Measurements from ENCODE around the gene SV2C. TPM values are rescaled to one million over a fixed set of nuclear protein-coding genes. Genes with fewer than 3 reads are reported as not detected.
"Not testable (repeated sequence)": the region's sequence is repeated elsewhere in the genome, so short reads cannot be mapped to it uniquely, and the experiment has no call there.

Gene SV2C
- total and polyA plus RNA-seq, 5 experiments from 2014 or later: not detected

- H3K4me1 Mint-ChIP-seq: peaks cover 33 to 66% (median 53%) of the 10 kb centered on the region in 4 donors
- peaks cover 0 to 2% (median 0%) of the 10 kb centered on the region in 3 donors for H3K36me3 Mint-ChIP-seq
- no peaks in the 10 kb centered on the region for H3K27me3 Mint-ChIP-seq
Measured at GRCh38 chr5:76331126-76331525, 247.9 kb downstream of the SV2C start.

DNA sequence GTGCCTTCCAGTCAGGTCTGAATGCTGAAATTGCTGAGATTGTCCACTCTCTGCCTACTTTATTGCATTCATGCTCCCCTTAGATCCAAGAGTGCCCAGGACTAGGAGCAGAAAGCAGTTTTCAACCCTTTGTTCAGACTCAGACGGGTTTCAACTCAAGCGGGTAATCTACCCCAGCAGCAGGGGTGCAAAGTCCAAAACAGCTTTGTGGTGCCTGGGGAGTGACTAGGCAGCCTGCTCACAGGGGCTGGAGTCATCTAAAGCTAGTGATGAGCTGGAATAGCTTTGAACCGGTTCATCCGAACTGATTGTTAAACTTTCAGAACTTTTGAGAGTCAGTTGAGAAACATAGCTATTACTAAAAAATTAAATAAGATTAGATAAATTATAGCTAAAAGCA lies 248.9 kb downstream of the SV2C start:
- POLR2A ChIA-PET: interaction anchor here (1.1 to 1.7 kb wide), 4 partner anchors 14 to 71 kb away, joined by 3 to 5 read pairs (median 4); partner anchors contain the start of gene IQGAP2
- Mint-ChIP-seq H3K36me3 (peaks cover 0 to 2% (median 0%) of the 10 kb centered on the region in 3 donors), H3K4me3 (no peak overlapping the region), H3K27me3 (no peaks in the 10 kb centered on the region), H3K9me3 (no peaks in the 10 kb centered on the region), H3K4me1 (peaks cover 26 to 57% (median 43%) of the 10 kb centered on the region in 4 donors), H3K27ac (peak overlapping the region in 6 of 10 donors; percentile 22 to 83 (median 48))
- ATAC-seq (no peak), DNase-seq (no peak)

More at GRCh38 chr5:76331126-76331525, 247.9 kb downstream of the SV2C start:
- peak overlapping the region in 9 of 10 donors; percentile 24 to 83 (median 79) for H3K27ac Mint-ChIP-seq
- no peaks in the 10 kb centered on the region for H3K9me3 Mint-ChIP-seq
- ATAC-seq (peak; percentile 70 to 82), DNase-seq (peak in 5 of 10 donors; percentile 6 to 45 (median 15))
- POLR2A ChIA-PET: interaction anchor here (0.9 to 1.7 kb wide), 4 partner anchors 15 to 70 kb away, joined by 3 to 5 read pairs (median 4); no protein-coding TSS in a partner anchor
- peak overlapping the region in 9 of 10 donors; percentile 46 to 71 (median 60) for H3K4me3 Mint-ChIP-seq

DNA sequence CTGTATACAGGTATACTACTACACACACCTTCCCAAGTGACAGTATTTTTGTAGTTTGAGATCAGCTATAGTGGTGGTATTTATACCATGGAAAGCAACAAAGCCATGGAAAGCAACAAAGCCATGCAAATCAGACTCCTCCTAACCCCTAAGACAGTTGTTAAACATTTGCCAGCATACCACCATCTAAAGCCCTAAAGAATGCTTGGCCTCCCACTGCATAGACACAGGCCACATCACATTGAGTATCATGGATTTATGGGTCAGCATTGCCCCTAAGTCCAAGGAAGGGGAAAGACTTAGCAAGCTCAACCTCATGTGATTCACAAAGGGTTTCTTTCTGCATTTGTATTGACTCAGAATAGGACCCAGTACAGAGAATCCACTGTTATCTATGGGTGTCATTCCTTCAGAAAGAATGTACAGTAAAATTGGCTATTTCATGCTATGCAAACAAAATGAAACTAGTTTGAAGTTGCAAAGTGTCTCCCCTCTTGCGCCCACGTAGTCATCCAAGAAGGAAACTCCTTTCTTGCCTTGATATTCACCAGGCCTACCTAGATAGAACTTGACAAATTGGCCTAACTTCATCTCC lies 249.5 kb downstream of the SV2C start:
- POLR2A ChIA-PET: interaction anchor here (1.4 kb wide), 1 partner anchor 71 kb away, joined by 4 read pairs; the partner anchor contains the start of gene IQGAP2
- peaks cover 0 to 2% (median 0%) of the 10 kb centered on the region in 3 donors for H3K36me3 Mint-ChIP-seq
- ATAC-seq (no peak), DNase-seq (no peak)
- H3K9me3 Mint-ChIP-seq: no peaks in the 10 kb centered on the region
- H3K4me1 Mint-ChIP-seq: peaks cover 25 to 57% (median 42%) of the 10 kb centered on the region in 4 donors
- no peaks in the 10 kb centered on the region for H3K27me3 Mint-ChIP-seq
- no peak overlapping the region for H3K4me3 Mint-ChIP-seq
- peak overlapping the region in 5 of 10 donors; percentile 2 to 76 (median 46) for H3K27ac Mint-ChIP-seq

DNA sequence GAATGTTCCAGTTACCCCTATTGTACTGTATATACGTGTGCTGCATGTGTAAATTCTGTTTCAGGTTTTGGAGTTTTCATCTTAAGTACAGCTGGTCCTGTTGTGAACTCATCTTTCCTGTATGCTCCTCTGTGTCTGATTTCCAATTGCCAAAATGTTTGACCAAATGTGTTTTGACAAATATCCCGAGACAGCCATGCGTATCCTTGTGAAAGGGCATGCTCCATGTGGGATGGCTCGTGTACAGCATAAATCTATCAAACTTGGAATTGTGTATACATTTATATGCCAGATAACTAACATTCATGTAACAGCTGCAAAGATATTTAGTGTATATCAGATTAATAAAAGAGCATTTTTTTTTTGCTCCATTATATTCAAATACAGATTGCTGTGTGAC lies 250.4 kb downstream of the SV2C start:
- Mint-ChIP-seq H3K27me3 (no peaks in the 10 kb centered on the region), H3K36me3 (peaks cover 0 to 2% (median 0%) of the 10 kb centered on the region in 3 donors), H3K4me3 (no peak overlapping the region), H3K9me3 (no peaks in the 10 kb centered on the region), H3K4me1 (peaks cover 20 to 57% (median 41%) of the 10 kb centered on the region in 4 donors), H3K27ac (peak overlapping the region in 2 of 10 donors; percentile 2 to 65)
- no peak for ATAC-seq
- no peak for DNase-seq
- POLR2A ChIA-PET: no interaction called here

- H3K9me3 Mint-ChIP-seq: no peaks in the 10 kb centered on the region
- no peak for DNase-seq
- no peaks in the 10 kb centered on the region for H3K27me3 Mint-ChIP-seq
- H3K4me3 Mint-ChIP-seq: no peak overlapping the region
- H3K27ac Mint-ChIP-seq: no peak overlapping the region
- peaks cover 0 to 2% (median 0%) of the 10 kb centered on the region in 3 donors for H3K36me3 Mint-ChIP-seq
- H3K4me1 Mint-ChIP-seq: peaks cover 18 to 51% (median 40%) of the 10 kb centered on the region in 4 donors
- no peak for ATAC-seq
- POLR2A ChIA-PET: interaction anchor here (0.7 to 1.0 kb wide), 2 partner anchors 8 to 189 kb away, joined by 4 to 6 read pairs; no protein-coding TSS in a partner anchor
Measured at GRCh38 chr5:76334574-76334973, 251.4 kb downstream of the SV2C start.

DNA sequence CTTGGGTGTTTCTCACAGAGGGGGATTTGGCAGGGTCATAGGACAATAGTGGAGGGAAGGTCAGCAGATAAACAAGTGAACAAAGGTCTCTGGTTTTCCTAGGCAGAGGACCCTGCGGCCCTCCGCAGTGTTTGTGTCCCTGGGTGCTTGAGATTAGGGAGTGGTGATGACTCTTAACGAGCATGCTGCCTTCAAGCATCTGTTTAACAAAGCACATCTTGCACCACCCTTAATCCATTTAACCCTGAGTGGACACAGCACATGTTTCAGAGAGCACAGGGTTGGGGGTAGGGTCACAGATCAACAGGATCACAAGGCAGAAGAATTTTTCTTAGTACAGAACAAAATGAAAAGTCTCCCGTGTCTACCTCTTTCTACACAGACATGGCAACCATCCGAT lies 252.3 kb downstream of the SV2C start:
- H3K4me3 Mint-ChIP-seq, ATAC-seq, H3K36me3 Mint-ChIP-seq, H3K27me3 Mint-ChIP-seq, H3K9me3 Mint-ChIP-seq, H3K27ac Mint-ChIP-seq, DNase-seq: not testable (repeated sequence)
- POLR2A ChIA-PET: interaction anchor here (0.7 to 1.0 kb wide), 2 partner anchors 9 to 188 kb away, joined by 4 to 6 read pairs; no protein-coding TSS in a partner anchor
- peaks cover 18 to 44% (median 36%) of the 10 kb centered on the region in 4 donors for H3K4me1 Mint-ChIP-seq

DNA sequence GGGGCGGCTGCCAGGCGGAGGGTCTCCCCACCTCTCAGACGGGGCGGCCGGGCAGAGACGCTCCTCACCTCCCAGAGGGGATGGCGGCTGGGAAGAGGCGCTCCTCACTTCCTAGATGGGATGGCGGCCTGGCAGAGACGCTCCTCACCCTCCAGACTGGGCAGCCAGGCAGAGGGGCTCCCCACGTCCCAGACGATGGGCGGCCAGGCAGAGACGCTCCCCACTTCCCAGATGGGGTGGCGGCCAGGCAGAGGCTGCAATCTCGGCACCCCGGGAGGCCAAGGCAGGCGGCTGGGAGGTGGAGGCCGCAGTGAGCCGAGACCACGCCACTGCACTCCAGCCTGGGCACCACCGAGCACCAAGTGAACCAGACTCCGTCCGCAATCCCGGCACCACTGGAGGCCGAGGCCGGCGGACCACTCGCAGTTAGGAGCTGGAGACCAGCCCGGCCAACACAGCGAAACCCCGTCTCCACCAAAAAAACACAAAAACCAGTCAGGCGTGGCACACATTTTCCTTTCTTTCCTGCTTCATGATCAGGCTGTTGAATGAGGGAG lies 253.1 kb downstream of the SV2C start:
- Mint-ChIP-seq H3K27ac (peak overlapping the region in 2 of 10 donors; percentile 60 to 68), H3K4me1 (peaks cover 14 to 39% (median 29%) of the 10 kb centered on the region in 4 donors)
- ATAC-seq, H3K4me3 Mint-ChIP-seq, H3K9me3 Mint-ChIP-seq, POLR2A ChIA-PET, DNase-seq, H3K36me3 Mint-ChIP-seq, H3K27me3 Mint-ChIP-seq: not testable (repeated sequence)

DNA sequence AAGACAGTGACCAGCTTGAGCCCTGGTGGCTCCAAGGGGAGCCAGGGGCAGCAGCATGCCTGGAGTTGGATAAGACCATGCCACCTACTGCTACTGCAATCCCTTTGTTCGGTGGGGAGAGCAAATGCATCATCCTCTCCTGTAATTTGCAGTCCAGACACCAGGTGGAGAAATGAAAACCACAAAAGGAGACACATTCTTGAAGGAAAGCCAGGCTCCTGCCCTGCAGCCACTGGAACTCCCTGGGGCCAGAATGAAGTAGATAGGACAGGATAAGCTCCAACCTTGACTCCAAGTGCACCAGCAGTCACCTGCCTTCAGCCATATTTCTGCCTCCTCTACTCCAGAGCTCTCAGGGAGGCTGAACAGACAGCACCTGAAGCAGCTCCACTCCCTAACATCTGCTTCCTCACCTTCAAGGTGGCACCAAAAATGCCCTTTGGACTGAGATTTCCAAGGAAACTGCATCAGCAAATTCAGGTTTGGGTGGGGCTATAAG lies 254.8 kb downstream of the SV2C start:
- peak overlapping the region in 2 of 10 donors; percentile 29 to 70 for H3K27ac Mint-ChIP-seq
- no peaks in the 10 kb centered on the region for H3K9me3 Mint-ChIP-seq
- POLR2A ChIA-PET: interaction anchor here (0.5 to 1.0 kb wide), 3 partner anchors 33 to 65 kb away, joined by 3 to 4 read pairs (median 4); partner anchors contain the start of gene IQGAP2
- H3K4me3 Mint-ChIP-seq: peak overlapping the region in 1 of 10 donors; percentile 3
- no peaks in the 10 kb centered on the region for H3K27me3 Mint-ChIP-seq
- peaks cover 19 to 39% (median 24%) of the 10 kb centered on the region in 4 donors for H3K4me1 Mint-ChIP-seq
- peaks cover 0 to 2% (median 0%) of the 10 kb centered on the region in 3 donors for H3K36me3 Mint-ChIP-seq
- DNase-seq (peak in 8 of 10 donors; percentile 1 to 59 (median 40)), ATAC-seq (peak; percentile 59 to 80)

DNA sequence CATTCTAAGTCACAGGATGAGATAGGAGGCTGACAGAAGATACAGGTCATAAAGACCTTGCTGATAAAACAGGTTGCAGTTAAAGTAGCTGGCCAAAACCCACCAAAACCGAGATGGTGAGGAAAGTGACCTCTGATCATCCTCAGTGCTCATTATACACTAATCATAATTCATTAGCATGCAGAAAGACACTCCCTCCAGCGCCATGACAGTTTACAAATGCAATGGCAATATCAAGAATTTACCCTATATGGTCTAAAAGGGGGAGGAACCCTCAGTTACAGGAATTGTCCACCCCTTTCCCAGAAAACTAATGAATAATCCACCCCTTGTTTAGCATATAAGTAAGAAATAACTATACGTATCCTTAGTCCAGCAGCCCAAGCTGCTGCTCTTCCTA lies 256.7 kb downstream of the SV2C start:
- peaks cover 0 to 2% (median 0%) of the 10 kb centered on the region in 3 donors for H3K36me3 Mint-ChIP-seq

GRCh38 chr5:76341651-76342334 lies 258.6 kb downstream of the SV2C start:
- DNase-seq: no peak
- Mint-ChIP-seq H3K27me3 (no peaks in the 10 kb centered on the region), H3K36me3 (no peaks in the 10 kb centered on the region), H3K27ac (peak overlapping the region in 4 of 10 donors; percentile 22 to 83 (median 42)), H3K4me3 (no peak overlapping the region), H3K9me3 (no peaks in the 10 kb centered on the region), H3K4me1 (peaks cover 13 to 32% (median 22%) of the 10 kb centered on the region in 4 donors)
- no peak for ATAC-seq
- POLR2A ChIA-PET: interaction anchor here (1.0 kb wide), 1 partner anchor 61 kb away, joined by 3 read pairs; no protein-coding TSS in a partner anchor

More for the DNA sequence above, 256.7 kb downstream of the SV2C start:
- peak overlapping the region in 1 of 10 donors; percentile 41 for H3K27ac Mint-ChIP-seq
- no peak for DNase-seq
- no peak for ATAC-seq
- H3K9me3 Mint-ChIP-seq: no peaks in the 10 kb centered on the region
- H3K4me3 Mint-ChIP-seq: no peak overlapping the region
- H3K4me1 Mint-ChIP-seq: peaks cover 15 to 32% (median 23%) of the 10 kb centered on the region in 4 donors
- H3K27me3 Mint-ChIP-seq: no peaks in the 10 kb centered on the region
- POLR2A ChIA-PET: interaction anchor here (0.6 kb wide), 1 partner anchor 163 kb away, joined by 5 read pairs; no protein-coding TSS in a partner anchor

GRCh38 chr5:76342474-76342873 lies 259.3 kb downstream of the SV2C start:
- DNase-seq (no peak), ATAC-seq (no peak)
- Mint-ChIP-seq H3K36me3 (no peaks in the 10 kb centered on the region), H3K27me3 (no peaks in the 10 kb centered on the region), H3K9me3 (no peaks in the 10 kb centered on the region), H3K27ac (peak overlapping the region in 2 of 10 donors; percentile 32 to 53), H3K4me3 (no peak overlapping the region), H3K4me1 (peaks cover 10 to 28% (median 19%) of the 10 kb centered on the region in 4 donors)
- POLR2A ChIA-PET: no interaction called here

- ATAC-seq: no peak
- POLR2A ChIA-PET: interaction anchor here (1.2 to 1.8 kb wide), 2 partner anchors 14 to 58 kb away, joined by 3 to 4 read pairs; partner anchors contain the start of gene IQGAP2
Measured at GRCh38 chr5:76345582-76345981, 262.4 kb downstream of the SV2C start.

More at GRCh38 chr5:76345582-76345981, 262.4 kb downstream of the SV2C start:
- Mint-ChIP-seq H3K9me3 (no peaks in the 10 kb centered on the region), H3K4me1 (peaks cover 7 to 17% (median 10%) of the 10 kb centered on the region in 4 donors), H3K27ac (peak overlapping the region in 1 of 10 donors; percentile 12), H3K36me3 (no peaks in the 10 kb centered on the region), H3K4me3 (no peak overlapping the region), H3K27me3 (no peaks in the 10 kb centered on the region)
- no peak for DNase-seq
